ENCODE measurements around the gene GOLGA6L1. TPM values are rescaled to one million over a fixed set of nuclear protein-coding genes. Genes with fewer than 3 reads are reported as not detected.
"Not testable (repeated sequence)": the region's sequence is repeated elsewhere in the genome, so short reads cannot be mapped to it uniquely, and the experiment has no call there.

GOLGA6L1 gene, protein sequence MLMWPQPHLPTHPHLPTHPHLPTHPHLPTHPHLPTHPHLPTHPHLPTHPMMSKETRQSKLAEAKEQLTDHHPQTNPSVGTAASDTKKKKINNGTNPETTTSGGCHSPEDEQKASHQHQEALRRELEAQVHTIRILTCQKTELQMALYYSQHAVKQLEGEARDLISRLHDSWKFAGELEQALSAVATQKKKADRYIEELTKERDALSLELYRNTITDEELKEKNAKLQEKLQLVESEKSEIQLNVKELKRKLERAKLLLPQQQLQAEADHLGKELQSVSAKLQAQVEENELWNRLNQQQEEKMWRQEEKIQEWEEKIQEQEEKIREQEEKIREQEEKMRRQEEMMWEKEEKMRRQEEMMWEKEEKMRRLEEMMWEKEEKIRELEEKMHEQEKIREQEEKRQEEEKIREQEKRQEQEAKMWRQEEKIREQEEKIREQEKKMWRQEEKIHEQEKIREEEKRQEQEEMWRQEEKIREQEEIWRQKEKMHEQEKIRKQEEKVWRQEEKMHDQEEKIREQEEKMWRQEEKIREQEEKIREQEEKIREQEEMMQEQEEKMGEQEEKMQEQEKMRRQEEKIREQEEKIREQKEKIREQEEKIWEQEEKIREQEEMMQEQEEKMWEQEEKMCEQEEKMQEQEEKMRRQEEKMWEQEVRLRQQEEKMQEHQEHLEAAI
- total RNA-seq: not detected
- polyA plus RNA-seq (ENCODE audit: insufficient read depth, low read depth, low replicate concordance): not detected
- long read RNA-seq, donor 1: 0 reads
- long read RNA-seq, donor 2: 0 reads
- long read RNA-seq, donor 3: 0 reads
- long read RNA-seq, donor 4: 0 reads
- long read RNA-seq, donor 5: 0 reads
- long read RNA-seq, donor 6: 0 reads
- long read RNA-seq, donor 7: 0 reads
- long read RNA-seq, donor 8: 0 reads
- long read RNA-seq, donor 9: 0 reads
- long read RNA-seq, donor 10: 0 reads

DNA sequence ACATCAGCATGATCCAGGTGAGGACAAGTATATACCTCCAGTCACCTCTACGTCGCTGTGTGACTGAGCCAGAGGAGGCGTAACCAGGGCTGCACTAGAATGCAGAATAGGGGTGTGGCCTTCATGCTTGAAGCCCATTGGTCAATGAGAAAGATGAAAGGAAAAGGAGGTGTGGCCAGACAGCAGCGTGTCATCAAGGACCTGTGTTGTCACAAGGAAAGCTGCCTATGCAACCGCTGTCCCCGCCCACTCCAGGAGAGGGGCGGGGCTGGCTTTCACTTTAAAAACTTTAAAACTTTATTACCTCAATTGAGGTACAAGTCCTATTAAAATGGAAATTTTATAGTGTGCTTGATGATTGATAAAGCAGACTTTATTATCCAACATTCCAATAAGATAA is at the start of gene GOLGA6L1:
Gene GOLGA6L1 (minus strand): TSS at position 101 of the 400 bp plus-strand sequence. CDS start 91 bp downstream, at position 10.
- H3K27ac ChIP-seq (ENCODE audit: low read depth in 2 of 2, low read length in 2 of 2); H3K4me1 ChIP-seq (ENCODE audit: control insufficient read depth in 2 of 3, insufficient read depth in 2 of 3, low read depth in 1 of 3, low read length in 3 of 3); H3K9ac ChIP-seq (ENCODE audit: low read length in 3 of 3); H3K27me3 ChIP-seq (ENCODE audit: control insufficient read depth, insufficient read depth, low read length); H3K9me3 ChIP-seq (ENCODE audit: control insufficient read depth in 2 of 3, insufficient read depth in 1 of 3, low read length in 3 of 3); FAIRE-seq; intact Hi-C loops (cut with DNase I); H3K36me3 ChIP-seq (ENCODE audit: control insufficient read depth in 2 of 3, insufficient read depth in 3 of 3, low read length in 3 of 3); DNase-seq; H3K4me3 ChIP-seq (ENCODE audit: low read length in 3 of 3): not testable (repeated sequence)

GRCh38 chr15:23181201-23181600 is 44.6 kb upstream of the GOLGA6L1 start:
- H3K4me1 ChIP-seq (ENCODE audit: control insufficient read depth in 2 of 3, insufficient read depth in 2 of 3, low read depth in 1 of 3, low read length in 3 of 3); H3K4me3 ChIP-seq (ENCODE audit: low read length in 3 of 3); H3K9ac ChIP-seq (ENCODE audit: low read length in 3 of 3); H3K36me3 ChIP-seq (ENCODE audit: control insufficient read depth in 2 of 3, insufficient read depth in 3 of 3, low read length in 3 of 3); H3K27me3 ChIP-seq (ENCODE audit: control insufficient read depth, insufficient read depth, low read length); FAIRE-seq; H3K27ac ChIP-seq (ENCODE audit: low read depth in 2 of 2, low read length in 2 of 2); H3K9me3 ChIP-seq (ENCODE audit: control insufficient read depth in 2 of 3, insufficient read depth in 1 of 3, low read length in 3 of 3); intact Hi-C loops (cut with DNase I): not testable (repeated sequence)
- peak in 1 of 5 donors; percentile 43 for DNase-seq

- H3K36me3 ChIP-seq (ENCODE audit: control insufficient read depth in 2 of 3, insufficient read depth in 3 of 3, low read length in 3 of 3); H3K4me3 ChIP-seq (ENCODE audit: low read length in 3 of 3); H3K9ac ChIP-seq (ENCODE audit: low read length in 3 of 3); H3K27ac ChIP-seq (ENCODE audit: low read depth in 2 of 2, low read length in 2 of 2); H3K9me3 ChIP-seq (ENCODE audit: control insufficient read depth in 2 of 3, insufficient read depth in 1 of 3, low read length in 3 of 3); H3K4me1 ChIP-seq (ENCODE audit: control insufficient read depth in 2 of 3, insufficient read depth in 2 of 3, low read depth in 1 of 3, low read length in 3 of 3); FAIRE-seq; H3K27me3 ChIP-seq (ENCODE audit: control insufficient read depth, insufficient read depth, low read length); intact Hi-C loops (cut with DNase I): not testable (repeated sequence)
- DNase-seq: peak in 1 of 5 donors; percentile 45
Observed at GRCh38 chr15:23180547-23180927, 43.9 kb upstream of the GOLGA6L1 start.

DNA sequence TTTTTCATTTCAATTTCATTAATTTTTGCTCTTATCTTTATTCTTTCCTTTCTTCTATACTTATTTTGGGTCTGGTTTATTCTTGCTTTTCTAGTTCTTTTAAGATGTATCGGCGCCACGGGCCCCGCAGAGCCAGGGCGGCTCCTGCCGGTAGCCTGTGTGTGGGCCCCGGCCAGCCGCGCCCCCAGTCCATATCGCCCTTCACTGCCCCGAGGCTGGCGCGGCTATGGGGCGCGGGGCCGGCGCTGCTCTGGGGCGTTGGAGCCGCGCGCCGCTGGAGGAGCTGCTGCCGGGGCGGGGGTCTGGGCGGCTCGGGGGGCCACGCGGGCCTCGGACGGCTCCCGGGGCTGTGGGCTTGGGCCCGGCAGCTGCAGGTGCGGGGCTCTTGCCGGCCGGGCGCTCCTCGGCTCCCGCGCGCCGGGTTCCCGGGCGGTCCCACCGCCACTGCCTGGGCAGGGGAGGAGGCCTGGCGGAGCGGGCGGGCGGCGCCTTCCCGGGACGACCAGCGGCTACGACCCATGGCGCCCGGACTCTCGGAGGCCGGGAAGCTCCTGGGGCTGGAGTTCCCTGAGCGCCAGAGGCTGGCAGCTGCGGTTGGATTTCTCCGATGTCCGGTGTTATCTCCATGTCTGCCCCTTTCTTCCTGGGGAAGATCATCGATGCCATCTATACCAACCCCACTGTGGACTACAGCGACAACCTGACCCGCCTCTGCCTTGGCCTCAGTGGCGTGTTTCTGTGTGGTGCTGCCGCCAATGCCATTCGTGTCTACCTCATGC is 43.3 kb upstream of the GOLGA6L1 start:
- H3K4me1 ChIP-seq (ENCODE audit: control insufficient read depth in 2 of 3, insufficient read depth in 2 of 3, low read depth in 1 of 3, low read length in 3 of 3); H3K4me3 ChIP-seq (ENCODE audit: low read length in 3 of 3); H3K36me3 ChIP-seq (ENCODE audit: control insufficient read depth in 2 of 3, insufficient read depth in 3 of 3, low read length in 3 of 3); intact Hi-C loops (cut with DNase I); H3K27me3 ChIP-seq (ENCODE audit: control insufficient read depth, insufficient read depth, low read length); FAIRE-seq; H3K9me3 ChIP-seq (ENCODE audit: control insufficient read depth in 2 of 3, insufficient read depth in 1 of 3, low read length in 3 of 3); H3K9ac ChIP-seq (ENCODE audit: low read length in 3 of 3); H3K27ac ChIP-seq (ENCODE audit: low read depth in 2 of 2, low read length in 2 of 2): not testable (repeated sequence)
- DNase-seq: peak; percentile 7 to 56 (median 28)

DNA sequence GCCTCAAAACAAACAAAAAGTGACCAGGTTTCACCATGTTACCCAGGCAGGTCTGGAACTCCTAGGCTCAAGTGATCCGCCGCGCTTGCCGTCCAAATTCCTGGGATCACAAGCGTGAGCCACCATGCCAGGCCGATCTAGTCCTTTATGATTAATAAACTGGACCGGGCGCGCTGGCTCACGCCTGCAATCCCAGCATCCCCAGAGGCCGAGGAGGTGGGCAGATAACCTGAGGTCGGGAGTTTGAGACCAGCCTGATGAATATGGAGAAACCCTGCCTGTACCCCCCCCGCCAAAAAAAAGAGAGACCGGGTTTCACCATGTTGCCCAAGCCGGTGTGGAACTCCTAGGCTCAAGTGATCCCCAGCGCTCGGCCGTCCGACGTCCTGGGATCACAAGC is 40.1 kb upstream of the GOLGA6L1 start:
- intact Hi-C loops (cut with DNase I); H3K27ac ChIP-seq (ENCODE audit: low read depth in 2 of 2, low read length in 2 of 2); H3K9me3 ChIP-seq (ENCODE audit: control insufficient read depth in 2 of 3, insufficient read depth in 1 of 3, low read length in 3 of 3); H3K27me3 ChIP-seq (ENCODE audit: control insufficient read depth, insufficient read depth, low read length); H3K36me3 ChIP-seq (ENCODE audit: control insufficient read depth in 2 of 3, insufficient read depth in 3 of 3, low read length in 3 of 3); H3K4me1 ChIP-seq (ENCODE audit: control insufficient read depth in 2 of 3, insufficient read depth in 2 of 3, low read depth in 1 of 3, low read length in 3 of 3); FAIRE-seq; H3K4me3 ChIP-seq (ENCODE audit: low read length in 3 of 3); H3K9ac ChIP-seq (ENCODE audit: low read length in 3 of 3): not testable (repeated sequence)
- peak in 1 of 5 donors; percentile 44 for DNase-seq

GRCh38 chr15:23175606-23176005 is 39.0 kb upstream of the GOLGA6L1 start:
- H3K36me3 ChIP-seq (ENCODE audit: control insufficient read depth in 2 of 3, insufficient read depth in 3 of 3, low read length in 3 of 3); H3K9me3 ChIP-seq (ENCODE audit: control insufficient read depth in 2 of 3, insufficient read depth in 1 of 3, low read length in 3 of 3); H3K9ac ChIP-seq (ENCODE audit: low read length in 3 of 3); FAIRE-seq; intact Hi-C loops (cut with DNase I); H3K4me3 ChIP-seq (ENCODE audit: low read length in 3 of 3); H3K27ac ChIP-seq (ENCODE audit: low read depth in 2 of 2, low read length in 2 of 2); H3K27me3 ChIP-seq (ENCODE audit: control insufficient read depth, insufficient read depth, low read length); H3K4me1 ChIP-seq (ENCODE audit: control insufficient read depth in 2 of 3, insufficient read depth in 2 of 3, low read depth in 1 of 3, low read length in 3 of 3); DNase-seq: not testable (repeated sequence)

DNA sequence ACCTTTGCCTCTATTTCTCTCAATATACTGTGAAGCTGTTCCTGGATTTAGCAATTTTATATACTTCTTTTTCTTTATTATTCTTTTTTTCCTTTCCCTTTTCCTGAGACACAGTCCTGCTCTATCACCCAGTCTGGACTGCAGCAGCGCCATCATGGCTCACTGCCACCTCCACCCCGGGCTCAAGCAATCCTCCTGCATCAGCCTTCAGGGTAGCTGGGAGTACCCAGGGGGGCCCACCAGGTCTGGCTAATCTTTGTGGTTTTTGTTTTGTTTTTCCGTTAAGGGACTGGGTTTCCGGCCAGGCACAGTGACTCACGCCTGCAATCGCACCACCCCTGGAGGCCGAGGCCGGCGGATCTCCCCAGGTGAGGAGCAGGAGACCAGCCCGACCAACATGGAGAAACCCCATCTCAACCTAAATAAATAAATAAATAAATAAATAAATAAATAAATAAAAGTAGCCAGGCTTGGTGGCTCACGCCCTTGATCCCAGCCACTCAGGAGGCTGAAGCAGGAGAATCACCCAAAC is 38.1 kb upstream of the GOLGA6L1 start:
- H3K27ac ChIP-seq (ENCODE audit: low read depth in 2 of 2, low read length in 2 of 2); H3K36me3 ChIP-seq (ENCODE audit: control insufficient read depth in 2 of 3, insufficient read depth in 3 of 3, low read length in 3 of 3); H3K9me3 ChIP-seq (ENCODE audit: control insufficient read depth in 2 of 3, insufficient read depth in 1 of 3, low read length in 3 of 3); FAIRE-seq; DNase-seq; H3K4me3 ChIP-seq (ENCODE audit: low read length in 3 of 3); intact Hi-C loops (cut with DNase I); H3K27me3 ChIP-seq (ENCODE audit: control insufficient read depth, insufficient read depth, low read length); H3K4me1 ChIP-seq (ENCODE audit: control insufficient read depth in 2 of 3, insufficient read depth in 2 of 3, low read depth in 1 of 3, low read length in 3 of 3); H3K9ac ChIP-seq (ENCODE audit: low read length in 3 of 3): not testable (repeated sequence)
